DMS 273 (cell line): ENCODE measurements around the gene STARD3NL.

Experiments used
- DNase-seq: peaks from one replicate; lab custom pipeline; 2025; ENCODE audit not compliant: unreplicated experiment; lab: John Stamatoyannopoulos, UW

Gene STARD3NL

DNA sequence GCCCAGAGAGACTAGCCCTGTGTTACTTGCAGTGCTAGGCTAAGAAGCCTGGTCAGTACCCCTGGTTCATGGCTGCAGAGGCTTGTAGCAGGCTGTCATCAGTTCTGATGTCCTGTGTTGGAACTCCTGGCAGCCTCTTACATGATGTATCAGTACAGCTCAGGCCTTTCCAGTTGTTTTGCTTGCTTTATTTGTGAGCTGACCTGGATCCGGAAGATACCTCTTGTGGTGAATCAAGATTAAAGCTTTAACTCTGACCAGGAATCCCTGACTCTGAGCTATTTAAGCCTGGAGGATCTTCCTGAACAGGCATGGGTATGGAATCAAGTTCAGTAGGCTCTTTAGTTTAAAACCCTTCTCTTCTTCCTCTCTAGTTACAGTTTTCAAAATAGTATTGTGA, 4.4 kb downstream of the STARD3NL start:
- no peak for DNase-seq

GRCh38 chr7:38185395-38186307, 7.6 kb downstream of the STARD3NL start:
- DNase-seq = peak; percentile 32

GRCh38 chr7:38186593-38187314, 8.7 kb downstream of the STARD3NL start:
- DNase-seq = peak; percentile 44

GRCh38 chr7:38187794-38188440, 9.9 kb downstream of the STARD3NL start:
- DNase-seq = peak; percentile 20

DNA sequence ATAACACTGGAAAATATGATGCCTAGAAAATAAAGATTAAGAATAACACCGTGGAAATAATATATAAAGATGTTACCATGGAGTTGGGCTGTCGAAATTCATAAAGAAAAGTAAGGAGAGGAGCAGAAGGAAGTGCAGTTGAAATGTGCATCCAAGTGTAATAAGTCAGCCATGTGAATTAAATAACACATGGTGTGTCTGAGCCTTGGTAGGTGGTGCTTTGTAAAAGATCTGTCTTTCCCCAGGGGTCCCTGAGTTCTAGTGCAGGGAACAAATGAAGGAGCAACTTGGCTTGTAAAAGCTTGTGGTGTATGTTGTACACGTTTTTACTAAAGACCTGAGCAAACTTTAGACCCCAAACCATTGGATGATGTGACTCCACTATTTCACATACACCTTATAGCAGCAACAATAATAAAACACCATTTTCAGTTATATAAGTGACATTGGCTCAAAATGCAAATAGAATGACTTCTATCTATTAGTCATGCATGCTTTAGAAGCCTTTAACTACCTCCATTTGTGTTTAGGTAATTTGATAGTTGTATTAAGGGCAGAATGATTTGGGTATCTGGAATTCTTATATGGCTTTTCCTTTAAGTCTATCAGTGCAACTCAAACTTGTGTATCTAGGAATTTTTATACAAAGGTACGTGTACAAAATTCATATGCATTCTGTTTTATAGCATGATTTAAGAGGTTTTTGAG, 11.3 kb downstream of the STARD3NL start:
- DNase-seq = peak; percentile 82

- DNase-seq = no peak
These were observed 12.0 kb downstream of the STARD3NL start for GRCh38 chr7:38190011-38190410.

DNA sequence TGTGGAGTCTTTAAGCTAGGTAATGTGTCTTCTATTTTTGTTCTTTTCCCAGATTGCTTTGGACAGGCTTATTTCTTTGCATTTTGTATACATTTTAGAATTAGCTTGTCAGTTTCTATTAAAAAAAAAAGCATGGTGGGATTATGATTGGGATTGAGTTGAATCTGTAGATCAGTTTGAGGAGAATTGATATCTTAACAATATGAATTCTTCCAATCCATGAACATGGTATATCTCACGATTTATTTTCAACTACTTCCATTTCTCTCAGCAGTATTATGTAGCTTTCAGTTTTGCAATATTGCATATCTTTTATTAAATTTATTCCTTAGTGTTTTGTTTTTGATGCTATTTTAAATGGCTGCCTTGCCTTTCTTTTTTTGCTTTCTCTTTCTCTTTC, 13.7 kb downstream of the STARD3NL start:
- DNase-seq = no peak

- no peak for DNase-seq
These were observed 14.3 kb downstream of the STARD3NL start for GRCh38 chr7:38192327-38192726.

GRCh38 chr7:38195804-38196595, 18.0 kb downstream of the STARD3NL start:
- peak; percentile 22 for DNase-seq

DNA sequence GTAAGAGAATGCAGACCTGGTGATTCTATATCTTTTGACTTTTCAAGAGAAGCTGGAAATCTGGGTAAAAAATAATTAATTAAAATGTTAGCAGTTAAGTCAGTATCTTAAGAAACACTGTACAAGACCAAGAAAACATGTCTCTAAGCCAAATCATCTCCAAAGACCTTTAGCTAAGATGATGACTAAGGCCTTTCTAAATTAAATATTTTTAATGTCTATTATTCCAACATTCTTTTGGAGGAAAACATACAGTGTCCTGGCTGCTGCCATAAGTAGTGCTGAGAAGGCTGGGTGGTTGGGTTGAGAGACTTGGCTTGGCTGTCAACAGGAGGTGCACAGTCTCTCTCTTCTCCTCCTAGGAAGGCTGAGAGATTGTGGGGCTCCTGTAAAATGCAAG, 20.3 kb downstream of the STARD3NL start:
- no peak for DNase-seq

- DNase-seq = peak; percentile 31
These were observed 21.1 kb downstream of the STARD3NL start for GRCh38 chr7:38199154-38199553.

DNA sequence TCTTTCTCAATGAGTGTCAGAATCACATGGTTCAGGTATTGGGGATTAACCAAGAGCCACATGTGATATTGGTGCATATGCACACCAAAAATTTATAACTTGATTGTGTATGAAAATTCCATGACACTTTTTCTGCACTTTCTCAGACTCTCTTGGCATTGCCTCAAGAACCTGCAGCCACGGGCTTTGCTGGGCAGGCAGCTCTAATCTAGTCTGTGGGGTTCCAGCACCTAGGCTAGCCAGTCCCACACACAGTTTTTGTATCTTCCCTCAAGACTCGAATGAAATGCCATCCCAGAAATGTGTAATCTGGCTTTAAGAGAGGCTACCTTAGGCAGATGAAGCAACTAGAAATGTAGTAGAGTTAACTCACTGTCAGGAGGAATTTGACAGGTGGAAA, 21.7 kb downstream of the STARD3NL start:
- peak; percentile 31 for DNase-seq

- no peak for DNase-seq
These were observed 28.0 kb downstream of the STARD3NL start for GRCh38 chr7:38206071-38206470.

GRCh38 chr7:38207843-38208242, 29.8 kb downstream of the STARD3NL start:
- no peak for DNase-seq

DNA sequence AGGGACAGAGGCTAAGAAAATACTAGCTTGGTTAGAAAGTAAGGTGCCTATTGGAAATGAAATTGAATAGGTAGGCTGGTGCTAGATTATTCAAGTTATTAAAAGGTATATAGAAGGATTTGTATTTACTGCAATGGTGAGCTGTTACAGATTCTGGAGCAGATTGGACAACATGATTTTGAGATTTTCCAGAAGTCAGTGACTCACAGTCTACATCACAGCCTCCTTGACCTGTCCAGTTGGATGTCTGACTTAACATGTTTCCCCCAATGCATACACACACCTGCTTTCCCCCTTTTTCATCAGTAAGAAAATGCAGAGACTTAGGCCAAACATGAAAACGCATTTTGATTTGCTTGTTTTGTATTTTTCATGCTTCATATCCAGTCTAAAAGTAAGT, 33.4 kb downstream of the STARD3NL start:
- no peak for DNase-seq

GRCh38 chr7:38211940-38212339, 33.9 kb downstream of the STARD3NL start:
- no peak for DNase-seq

GRCh38 chr7:38215115-38215514, 37.1 kb downstream of the STARD3NL start:
- DNase-seq = peak; percentile 48

DNA sequence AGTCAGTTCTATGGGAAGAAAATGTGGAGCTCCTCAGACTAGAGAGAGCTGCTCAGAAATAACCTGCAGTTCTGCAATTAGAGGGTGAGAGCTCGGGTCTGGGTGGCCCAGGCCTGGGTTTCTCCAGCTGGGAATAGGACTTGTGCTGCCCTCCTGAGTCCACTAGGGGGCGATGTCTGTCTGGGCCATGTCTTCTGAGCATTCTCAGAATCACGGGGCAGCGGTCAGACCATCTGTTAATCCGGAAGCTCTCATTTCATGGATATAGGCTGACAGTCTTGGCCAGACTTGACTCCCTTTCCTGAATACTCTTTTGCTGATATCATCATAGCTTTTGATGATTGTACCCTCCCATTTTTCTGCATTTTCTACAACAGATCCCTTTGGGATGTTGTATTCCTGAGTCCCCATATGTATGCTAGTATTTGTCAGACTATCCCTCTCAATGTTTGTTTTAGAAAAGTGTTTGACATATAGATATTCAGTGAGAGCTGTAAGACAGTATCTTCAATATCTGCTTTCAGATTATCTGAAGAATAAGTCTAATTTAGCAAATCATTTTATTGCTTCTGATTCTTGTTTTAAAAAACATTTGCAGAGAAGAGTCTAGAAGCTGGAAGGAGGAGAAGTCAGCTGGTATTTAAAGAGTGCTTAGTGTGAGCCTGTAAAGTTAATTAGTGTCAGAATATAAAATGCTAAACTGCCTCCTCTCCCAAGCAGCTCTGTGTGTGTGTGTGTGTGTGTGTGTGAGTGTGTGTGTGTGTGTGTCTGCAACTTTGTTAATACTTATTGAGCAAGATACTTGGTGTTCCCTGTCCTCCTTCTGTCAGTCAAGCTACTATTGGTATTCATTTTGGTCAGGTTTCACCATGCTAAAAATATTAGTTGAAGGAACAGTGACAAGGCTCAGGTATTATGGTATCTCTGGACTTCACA, 38.0 kb downstream of the STARD3NL start:
- DNase-seq = peak; percentile 97

GRCh38 chr7:38217672-38218071, 39.6 kb downstream of the STARD3NL start:
- no peak for DNase-seq
